Measurements from ENCODE around the gene SMAP2.

Gene SMAP2

DNA sequence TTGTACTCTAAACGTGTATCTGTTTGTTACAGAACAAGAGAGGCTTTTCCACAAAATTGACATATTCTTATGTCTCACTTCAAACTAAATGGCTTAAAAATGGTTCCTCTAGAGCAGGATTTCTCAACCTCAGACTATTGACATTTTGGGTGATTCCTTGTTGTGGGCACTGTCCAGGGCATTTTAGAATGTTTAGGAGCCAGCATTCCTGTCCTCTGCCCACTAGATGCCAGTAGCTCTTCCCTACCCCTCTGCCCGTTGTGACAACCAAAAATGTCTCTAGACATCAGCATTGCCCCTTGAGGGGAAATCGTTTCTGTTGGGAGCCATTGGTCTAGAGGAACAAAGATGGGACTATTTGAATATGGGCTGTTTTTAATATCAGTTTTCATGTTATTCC lies 17.3 kb downstream of the SMAP2 start:
- peak overlapping the region; percentile 29 for H3K27ac Mint-ChIP-seq
- peaks cover 76% of the 10 kb centered on the region for H3K4me1 Mint-ChIP-seq (ENCODE audit: low read depth)
- H3K27me3 Mint-ChIP-seq (ENCODE audit: low read depth), result no peaks in the 10 kb centered on the region
- no peaks in the 10 kb centered on the region for H3K9me3 Mint-ChIP-seq
- H3K4me3 Mint-ChIP-seq, result no peak overlapping the region
- H3K36me3 Mint-ChIP-seq (ENCODE audit: low read depth), result peaks cover 35% of the 10 kb centered on the region
- DNase-seq (ENCODE audit: low spot score), result no peak

DNA sequence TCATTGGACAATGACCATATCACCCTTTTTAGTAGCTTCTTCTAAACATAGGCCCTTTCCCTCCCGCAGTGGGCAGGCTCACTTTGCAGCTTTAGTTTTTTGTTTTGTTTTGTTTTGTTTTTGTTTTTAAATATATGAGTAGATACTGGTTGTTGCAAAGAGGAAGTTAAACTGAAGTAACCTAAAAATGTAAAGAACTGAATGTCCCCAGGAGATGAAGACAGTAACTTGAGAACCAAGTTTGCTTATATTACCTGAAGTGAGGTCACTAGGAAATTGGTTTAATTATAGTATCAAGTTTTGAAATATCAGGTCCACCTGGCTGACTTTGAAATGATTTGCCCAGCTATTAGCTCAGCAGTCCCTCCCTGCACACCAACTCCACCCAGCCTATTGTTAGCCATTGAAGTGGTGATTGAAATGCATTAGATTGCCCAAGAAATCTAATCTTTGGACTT lies 18.2 kb downstream of the SMAP2 start:
- H3K27ac Mint-ChIP-seq, result peak overlapping the region; percentile 65

DNA sequence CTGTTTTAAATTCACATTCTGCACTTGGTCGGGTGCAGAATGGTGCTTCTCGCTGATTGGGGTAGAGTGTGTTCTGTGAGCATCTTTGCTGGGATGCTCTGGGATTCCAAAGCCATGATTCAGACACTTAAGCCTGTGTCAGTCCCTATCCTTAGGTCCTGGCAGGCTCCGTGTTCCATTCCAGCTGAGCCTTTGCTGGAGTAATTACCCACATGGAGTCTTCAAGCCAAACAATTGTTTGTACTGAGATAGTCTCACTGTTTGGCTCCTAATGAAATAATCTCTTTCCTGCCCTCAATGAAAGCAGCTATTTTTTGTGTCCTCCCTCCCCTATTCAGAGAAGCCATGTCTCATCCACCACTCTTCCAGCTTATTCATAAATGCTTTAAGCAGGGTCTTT lies 18.7 kb downstream of the SMAP2 start:
- no peaks in the 10 kb centered on the region for H3K27me3 Mint-ChIP-seq (ENCODE audit: low read depth)

More for the DNA sequence above, 18.2 kb downstream of the SMAP2 start:
- H3K36me3 Mint-ChIP-seq (ENCODE audit: low read depth), result peaks cover 32% of the 10 kb centered on the region
- H3K4me1 Mint-ChIP-seq (ENCODE audit: low read depth), result peaks cover 76% of the 10 kb centered on the region
- H3K9me3 Mint-ChIP-seq, result no peaks in the 10 kb centered on the region
- no peak for DNase-seq (ENCODE audit: low spot score)
- no peaks in the 10 kb centered on the region for H3K27me3 Mint-ChIP-seq (ENCODE audit: low read depth)
- H3K4me3 Mint-ChIP-seq, result no peak overlapping the region

DNA sequence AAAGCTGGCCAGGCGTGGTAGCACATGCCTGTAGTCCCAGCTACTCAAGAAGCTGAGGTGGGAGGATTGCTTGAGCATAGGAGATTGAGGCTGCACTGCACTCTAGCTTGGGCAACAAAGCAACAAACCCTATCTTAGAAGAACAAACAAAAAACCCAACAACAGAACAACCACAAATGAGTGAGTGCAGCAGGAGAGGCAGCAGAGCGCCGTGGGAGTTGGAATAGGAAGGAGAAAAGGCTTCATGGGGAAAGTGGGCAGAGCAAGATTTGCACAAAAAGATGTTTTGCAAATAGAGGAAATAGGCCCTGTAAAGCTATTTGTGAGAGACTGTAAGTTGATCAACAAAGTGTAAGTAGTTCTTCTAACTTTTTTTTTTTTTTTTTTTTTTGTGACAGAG lies 19.6 kb downstream of the SMAP2 start:
- peaks cover 36% of the 10 kb centered on the region for H3K36me3 Mint-ChIP-seq (ENCODE audit: low read depth)

More for the DNA sequence above, 18.7 kb downstream of the SMAP2 start:
- Mint-ChIP-seq H3K36me3 (ENCODE audit: low read depth) (peaks cover 32% of the 10 kb centered on the region), H3K4me3 (no peak overlapping the region), H3K27ac (peak overlapping the region; percentile 43), H3K9me3 (no peaks in the 10 kb centered on the region), H3K4me1 (ENCODE audit: low read depth) (peaks cover 76% of the 10 kb centered on the region)
- DNase-seq (ENCODE audit: low spot score), result no peak

GRCh38 chr1:40394491-40395172 lies 21.1 kb downstream of the SMAP2 start:
- no peaks in the 10 kb centered on the region for H3K27me3 Mint-ChIP-seq (ENCODE audit: low read depth)
- peak overlapping the region; percentile 72 for H3K4me3 Mint-ChIP-seq
- no peaks in the 10 kb centered on the region for H3K9me3 Mint-ChIP-seq
- peaks cover 27% of the 10 kb centered on the region for H3K36me3 Mint-ChIP-seq (ENCODE audit: low read depth)
- peak; percentile 51 for DNase-seq (ENCODE audit: low spot score)
- peak overlapping the region; percentile 93 for H3K27ac Mint-ChIP-seq
- H3K4me1 Mint-ChIP-seq (ENCODE audit: low read depth), result peaks cover 74% of the 10 kb centered on the region

More for the DNA sequence above, 19.6 kb downstream of the SMAP2 start:
- H3K4me1 Mint-ChIP-seq (ENCODE audit: low read depth), result peaks cover 81% of the 10 kb centered on the region
- H3K27me3 Mint-ChIP-seq (ENCODE audit: low read depth), result no peaks in the 10 kb centered on the region
- no peak for DNase-seq (ENCODE audit: low spot score)
- H3K9me3 Mint-ChIP-seq, result no peaks in the 10 kb centered on the region
- H3K4me3 Mint-ChIP-seq, result peak overlapping the region; percentile 65
- peak overlapping the region; percentile 88 for H3K27ac Mint-ChIP-seq

GRCh38 chr1:40395190-40396175 lies 22.0 kb downstream of the SMAP2 start:
- H3K36me3 Mint-ChIP-seq (ENCODE audit: low read depth), result peaks cover 24% of the 10 kb centered on the region
- no peaks in the 10 kb centered on the region for H3K27me3 Mint-ChIP-seq (ENCODE audit: low read depth)
- DNase-seq (ENCODE audit: low spot score), result no peak
- H3K4me1 Mint-ChIP-seq (ENCODE audit: low read depth), result peaks cover 75% of the 10 kb centered on the region
- H3K4me3 Mint-ChIP-seq, result peak overlapping the region; percentile 72
- H3K9me3 Mint-ChIP-seq, result no peaks in the 10 kb centered on the region
- H3K27ac Mint-ChIP-seq, result peak overlapping the region; percentile 93

GRCh38 chr1:40396420-40396819 lies 22.9 kb downstream of the SMAP2 start:
- H3K27me3 Mint-ChIP-seq (ENCODE audit: low read depth), result no peaks in the 10 kb centered on the region
- DNase-seq (ENCODE audit: low spot score), result no peak

DNA sequence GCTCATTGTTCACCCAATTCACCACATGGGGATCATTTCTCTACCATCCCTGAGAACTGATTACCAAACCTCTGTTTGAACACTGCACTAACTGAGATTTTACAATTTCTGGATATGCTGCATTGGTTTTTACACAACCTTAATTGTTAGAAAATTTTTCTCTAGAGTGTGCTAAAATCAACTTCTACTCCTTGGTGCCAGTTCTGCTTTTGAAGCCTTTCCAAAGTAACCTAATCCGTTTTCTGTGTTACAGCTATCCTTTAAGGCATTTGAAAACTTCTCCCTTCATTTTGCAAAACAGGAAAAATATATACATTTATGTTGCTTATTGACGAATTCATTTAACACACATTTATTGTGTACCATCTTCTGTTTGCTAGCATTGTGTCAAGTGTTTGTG lies 23.7 kb downstream of the SMAP2 start:
- peaks cover 70% of the 10 kb centered on the region for H3K4me1 Mint-ChIP-seq (ENCODE audit: low read depth)
- H3K4me3 Mint-ChIP-seq, result no peak overlapping the region
- no peaks in the 10 kb centered on the region for H3K27me3 Mint-ChIP-seq (ENCODE audit: low read depth)
- peaks cover 25% of the 10 kb centered on the region for H3K36me3 Mint-ChIP-seq (ENCODE audit: low read depth)
- H3K27ac Mint-ChIP-seq, result peak overlapping the region; percentile 34
- no peaks in the 10 kb centered on the region for H3K9me3 Mint-ChIP-seq
- DNase-seq (ENCODE audit: low spot score), result no peak

More at GRCh38 chr1:40396420-40396819, 22.9 kb downstream of the SMAP2 start:
- Mint-ChIP-seq H3K4me1 (ENCODE audit: low read depth) (peaks cover 69% of the 10 kb centered on the region), H3K36me3 (ENCODE audit: low read depth) (peaks cover 22% of the 10 kb centered on the region), H3K4me3 (peak overlapping the region; percentile 39), H3K9me3 (no peaks in the 10 kb centered on the region), H3K27ac (peak overlapping the region; percentile 52)

GRCh38 chr1:40399984-40400704 lies 26.6 kb downstream of the SMAP2 start:
- peak; percentile 27 for DNase-seq (ENCODE audit: low spot score)
- H3K4me1 Mint-ChIP-seq (ENCODE audit: low read depth), result peaks cover 70% of the 10 kb centered on the region
- H3K9me3 Mint-ChIP-seq, result no peaks in the 10 kb centered on the region
- peak overlapping the region; percentile 80 for H3K27ac Mint-ChIP-seq
- H3K36me3 Mint-ChIP-seq (ENCODE audit: low read depth), result peaks cover 20% of the 10 kb centered on the region
- peak overlapping the region; percentile 42 for H3K4me3 Mint-ChIP-seq
- H3K27me3 Mint-ChIP-seq (ENCODE audit: low read depth), result no peaks in the 10 kb centered on the region

- peak overlapping the region; percentile 6 for H3K4me3 Mint-ChIP-seq
- no peak for DNase-seq (ENCODE audit: low spot score)
- peaks cover 64% of the 10 kb centered on the region for H3K4me1 Mint-ChIP-seq (ENCODE audit: low read depth)
- no peaks in the 10 kb centered on the region for H3K27me3 Mint-ChIP-seq (ENCODE audit: low read depth)
- no peaks in the 10 kb centered on the region for H3K9me3 Mint-ChIP-seq
- peaks cover 25% of the 10 kb centered on the region for H3K36me3 Mint-ChIP-seq (ENCODE audit: low read depth)
- H3K27ac Mint-ChIP-seq, result peak overlapping the region; percentile 59
Measured at GRCh38 chr1:40401473-40402201, 28.1 kb downstream of the SMAP2 start.

GRCh38 chr1:40404670-40405462 lies 31.3 kb downstream of the SMAP2 start:
- Mint-ChIP-seq H3K4me3 (peak overlapping the region; percentile 59), H3K4me1 (ENCODE audit: low read depth) (peaks cover 43% of the 10 kb centered on the region), H3K36me3 (ENCODE audit: low read depth) (peaks cover 36% of the 10 kb centered on the region), H3K27me3 (ENCODE audit: low read depth) (no peaks in the 10 kb centered on the region), H3K27ac (peak overlapping the region; percentile 89), H3K9me3 (no peaks in the 10 kb centered on the region)
- DNase-seq (ENCODE audit: low spot score), result no peak

- peaks cover 35% of the 10 kb centered on the region for H3K4me1 Mint-ChIP-seq (ENCODE audit: low read depth)
- no peak overlapping the region for H3K4me3 Mint-ChIP-seq
- no peaks in the 10 kb centered on the region for H3K9me3 Mint-ChIP-seq
- DNase-seq (ENCODE audit: low spot score), result no peak
- H3K27ac Mint-ChIP-seq, result peak overlapping the region; percentile 21
- no peaks in the 10 kb centered on the region for H3K27me3 Mint-ChIP-seq (ENCODE audit: low read depth)
- peaks cover 35% of the 10 kb centered on the region for H3K36me3 Mint-ChIP-seq (ENCODE audit: low read depth)
Measured at GRCh38 chr1:40405812-40406211, 32.3 kb downstream of the SMAP2 start.
